Measurements from ENCODE around the gene KCNQ1. TPM values are rescaled to one million over a fixed set of nuclear protein-coding genes. Genes with fewer than 3 reads are reported as not detected.

Gene KCNQ1
- total RNA-seq, 3 donors from 2014 or later (not counting 1 experiment from before 2014, with no cell fraction given) = 1.9 to 7.8 (median 3.3) TPM

DNA sequence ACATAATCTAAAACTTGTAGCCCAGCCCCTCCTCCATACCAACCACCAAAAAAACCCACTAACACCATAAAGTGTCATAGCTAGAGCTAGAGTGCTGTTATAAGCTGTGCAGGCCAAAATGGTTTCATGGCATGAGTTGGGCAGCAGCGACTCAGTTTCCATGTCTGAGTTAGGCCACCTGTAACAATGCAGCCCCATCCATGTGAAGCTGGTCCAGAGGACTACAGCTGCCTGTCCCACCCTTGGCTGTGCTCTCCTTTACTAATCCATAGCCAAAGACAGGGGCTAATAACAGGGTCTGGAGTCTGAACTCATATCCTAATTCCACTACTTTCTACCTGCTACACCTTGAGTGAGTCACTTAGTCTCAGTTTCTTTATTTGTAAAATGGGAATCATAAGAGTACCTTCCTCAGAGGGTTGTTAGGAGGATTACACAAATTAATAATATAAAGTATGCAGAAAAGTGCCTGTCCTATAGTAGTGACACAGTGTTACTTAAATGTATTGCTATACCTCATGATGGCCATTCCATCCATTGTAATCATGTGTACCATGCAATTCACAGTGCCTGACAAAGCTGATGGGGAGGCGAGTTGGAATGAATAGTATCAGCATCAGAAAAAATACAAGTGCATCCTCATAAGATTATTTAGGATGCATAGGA lies 234.3 kb downstream of the KCNQ1 start:
- TF ChIP-seq, protein P1, sequence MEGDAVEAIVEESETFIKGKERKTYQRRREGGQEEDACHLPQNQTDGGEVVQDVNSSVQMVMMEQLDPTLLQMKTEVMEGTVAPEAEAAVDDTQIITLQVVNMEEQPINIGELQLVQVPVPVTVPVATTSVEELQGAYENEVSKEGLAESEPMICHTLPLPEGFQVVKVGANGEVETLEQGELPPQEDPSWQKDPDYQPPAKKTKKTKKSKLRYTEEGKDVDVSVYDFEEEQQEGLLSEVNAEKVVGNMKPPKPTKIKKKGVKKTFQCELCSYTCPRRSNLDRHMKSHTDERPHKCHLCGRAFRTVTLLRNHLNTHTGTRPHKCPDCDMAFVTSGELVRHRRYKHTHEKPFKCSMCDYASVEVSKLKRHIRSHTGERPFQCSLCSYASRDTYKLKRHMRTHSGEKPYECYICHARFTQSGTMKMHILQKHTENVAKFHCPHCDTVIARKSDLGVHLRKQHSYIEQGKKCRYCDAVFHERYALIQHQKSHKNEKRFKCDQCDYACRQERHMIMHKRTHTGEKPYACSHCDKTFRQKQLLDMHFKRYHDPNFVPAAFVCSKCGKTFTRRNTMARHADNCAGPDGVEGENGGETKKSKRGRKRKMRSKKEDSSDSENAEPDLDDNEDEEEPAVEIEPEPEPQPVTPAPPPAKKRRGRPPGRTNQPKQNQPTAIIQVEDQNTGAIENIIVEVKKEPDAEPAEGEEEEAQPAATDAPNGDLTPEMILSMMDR (IDR thresholded peaks at IDR 0.05) = no peak
- H3K27me3 Mint-ChIP-seq (ENCODE audit: low read depth in 2 of 2) = no peaks in the 10 kb centered on the region
- ATAC-seq (no peak), DNase-seq (no peak)
- no peak overlapping the region for H3K4me3 Mint-ChIP-seq
- WGBS (ENCODE audit: insufficient coverage) = 82% methylated on average over 2 of the region's 2 CpGs
- no peaks in the 10 kb centered on the region for H3K4me1 Mint-ChIP-seq
- Histone ChIP-seq H3K4me1 (ENCODE audit: control insufficient read depth, insufficient read depth, low read length) (no peaks in the 10 kb centered on the region), H3K36me3 (ENCODE audit: control insufficient read depth, insufficient read depth, low read length) (no peaks in the 10 kb centered on the region), H3K4me3 (ENCODE audit: low read length) (no peak overlapping the region), H3K27me3 (ENCODE audit: control insufficient read depth, insufficient read depth, low read length) (no peaks in the 10 kb centered on the region), H3K9me3 (ENCODE audit: control insufficient read depth, insufficient read depth, low read length) (no peaks in the 10 kb centered on the region), H3K27ac (ENCODE audit: low read length) (no peak overlapping the region)
- no peaks in the 10 kb centered on the region for H3K36me3 Mint-ChIP-seq
- H3K27ac Mint-ChIP-seq = no peak overlapping the region
- H3K9me3 Mint-ChIP-seq = no peaks in the 10 kb centered on the region
- intact Hi-C loops (cut with micrococcal nuclease) = no loop called here

DNA sequence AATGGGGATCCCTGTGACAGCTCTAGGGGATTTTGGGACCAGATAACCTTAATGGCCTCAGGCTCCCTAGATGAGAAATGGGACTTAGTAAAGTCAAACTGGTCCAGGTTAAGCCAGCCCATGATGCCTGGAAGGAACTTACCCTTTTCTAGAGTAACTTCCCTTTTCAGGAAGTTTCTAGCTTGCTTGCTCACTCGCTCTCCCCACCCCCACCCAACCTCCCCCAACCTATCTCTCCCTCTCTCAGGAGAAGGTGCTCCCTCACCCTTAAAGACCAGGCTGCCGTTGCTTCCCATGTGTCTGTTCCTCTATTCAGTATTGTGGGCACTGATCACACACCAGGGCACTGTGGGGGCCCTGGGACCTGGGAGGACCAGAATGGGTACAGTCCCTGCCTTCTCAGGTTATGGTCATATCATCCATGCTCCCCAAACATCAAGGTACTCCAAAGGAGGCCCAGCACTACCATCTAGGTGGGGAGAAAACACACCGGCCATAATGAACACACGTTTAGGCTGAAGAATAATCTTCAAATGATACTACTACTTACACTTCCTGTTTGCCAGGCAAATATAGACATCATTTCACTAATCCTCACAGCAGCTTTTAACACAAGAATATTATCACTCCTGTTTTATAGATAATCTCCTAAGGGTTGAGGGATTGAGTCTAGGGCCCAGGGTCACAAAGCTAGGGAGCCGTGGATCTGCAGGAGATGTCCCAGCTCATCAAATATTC lies 236.8 kb downstream of the KCNQ1 start:
- intact Hi-C loops (cut with micrococcal nuclease) = no loop called here
- H3K4me1 ChIP-seq (ENCODE audit: control insufficient read depth, insufficient read depth, low read length) = no peaks in the 10 kb centered on the region
- ATAC-seq (no peak), DNase-seq (peak in 1 of 2 donors; percentile 6)
- H3K27ac ChIP-seq (ENCODE audit: low read length) = no peak overlapping the region
- H3K4me1 Mint-ChIP-seq = no peaks in the 10 kb centered on the region
- TF ChIP-seq, protein P1 (IDR thresholded peaks at IDR 0.05) = no peak
- no peak overlapping the region for H3K4me3 Mint-ChIP-seq
- no peaks in the 10 kb centered on the region for H3K36me3 Mint-ChIP-seq
- no peak overlapping the region for H3K4me3 ChIP-seq (ENCODE audit: low read length)
- no peaks in the 10 kb centered on the region for H3K36me3 ChIP-seq (ENCODE audit: control insufficient read depth, insufficient read depth, low read length)
- H3K27me3 ChIP-seq (ENCODE audit: control insufficient read depth, insufficient read depth, low read length) = no peaks in the 10 kb centered on the region
- no peaks in the 10 kb centered on the region for H3K9me3 ChIP-seq (ENCODE audit: control insufficient read depth, insufficient read depth, low read length)
- no peaks in the 10 kb centered on the region for H3K9me3 Mint-ChIP-seq
- no peak overlapping the region for H3K27ac Mint-ChIP-seq
- 50% methylated on average over 5 of the region's 5 CpGs for WGBS (ENCODE audit: insufficient coverage)
- H3K27me3 Mint-ChIP-seq (ENCODE audit: low read depth in 2 of 2) = no peaks in the 10 kb centered on the region

DNA sequence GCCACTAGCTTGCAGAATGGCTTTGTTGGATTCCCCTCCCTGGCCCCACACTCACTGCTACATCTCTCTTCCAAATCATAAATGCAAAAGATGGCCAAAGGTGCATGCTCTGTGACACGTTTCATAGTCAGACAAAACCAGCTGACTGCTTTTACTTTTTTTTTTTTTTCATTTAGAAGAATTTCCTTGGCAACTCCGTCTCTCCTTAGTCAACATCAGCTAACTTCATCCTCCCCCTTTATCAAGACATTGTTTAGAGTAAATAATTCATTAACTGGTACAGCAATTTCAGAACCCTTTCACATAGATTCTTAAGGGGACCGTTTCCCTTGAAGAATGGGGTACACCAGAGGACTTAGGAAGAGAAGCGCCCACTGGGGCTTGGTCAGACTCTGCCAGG lies 239.0 kb downstream of the KCNQ1 start:
- no peak for ATAC-seq
- H3K27ac Mint-ChIP-seq = no peak overlapping the region
- Histone ChIP-seq H3K4me1 (ENCODE audit: control insufficient read depth, insufficient read depth, low read length) (no peaks in the 10 kb centered on the region), H3K4me3 (ENCODE audit: low read length) (no peak overlapping the region), H3K27me3 (ENCODE audit: control insufficient read depth, insufficient read depth, low read length) (no peaks in the 10 kb centered on the region), H3K36me3 (ENCODE audit: control insufficient read depth, insufficient read depth, low read length) (no peaks in the 10 kb centered on the region), H3K27ac (ENCODE audit: low read length) (no peak overlapping the region), H3K9me3 (ENCODE audit: control insufficient read depth, insufficient read depth, low read length) (no peaks in the 10 kb centered on the region)
- WGBS (ENCODE audit: insufficient coverage) = 92% methylated on average over 3 of the region's 4 CpGs
- H3K9me3 Mint-ChIP-seq = no peaks in the 10 kb centered on the region
- TF ChIP-seq, protein P1 (IDR thresholded peaks at IDR 0.05) = no peak
- intact Hi-C loops (cut with micrococcal nuclease) = no loop called here
- no peaks in the 10 kb centered on the region for H3K4me1 Mint-ChIP-seq
- no peak for DNase-seq
- H3K27me3 Mint-ChIP-seq (ENCODE audit: low read depth in 2 of 2) = no peaks in the 10 kb centered on the region
- H3K36me3 Mint-ChIP-seq = no peaks in the 10 kb centered on the region
- H3K4me3 Mint-ChIP-seq = no peak overlapping the region
